ENCODE measurements around the gene ADAMTSL2.

DNA sequence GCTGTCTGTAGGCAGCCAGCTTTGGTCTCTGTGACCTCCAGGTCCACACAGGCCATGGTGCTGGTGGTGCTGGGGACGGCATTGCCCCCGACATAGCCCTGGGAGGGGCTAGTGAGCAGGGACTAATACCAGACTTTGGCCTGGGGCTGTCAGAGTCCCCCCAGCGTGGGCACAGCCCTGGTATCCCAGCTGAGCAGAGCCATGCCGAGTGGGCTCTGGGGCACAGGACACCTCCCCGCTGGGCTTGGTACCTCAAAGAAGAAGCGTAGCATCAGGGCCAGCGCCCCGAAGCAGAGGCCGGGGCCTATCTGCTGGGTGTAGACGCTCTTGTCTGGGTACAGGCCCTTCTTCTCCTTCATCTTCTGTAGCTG lies 19.3 kb upstream of the ADAMTSL2 start:
- TF ChIP-seq TAF1 (IDR thresholded peaks at IDR 0.05; ENCODE audit: low read depth, low read length) (no peak), POLR2AphosphoS5 (IDR thresholded peaks at IDR 0.05; ENCODE audit: low read depth, low read length) (no peak)
